Vagina (tissue), 2 donors: ENCODE data around the gene CLUH. TPM values are rescaled to one million over a fixed set of nuclear protein-coding genes. Genes with fewer than 3 reads are reported as not detected.

ENCODE experiments used
- DNase-seq, 2 donors: peaks; one replicate each; pipeline ENCODE4 v3.0.0-alpha.2; 2017; ENCODE audit errors: extremely low spot score in 2 of 2
- H3K27ac ChIP-seq: fragments of 200-600 bp; sonication (generic); one replicate; pipeline ENCODE4 v1.5.1; 2019
- H3K27me3 ChIP-seq: fragments of 200-600 bp; sonication (generic); one replicate; pipeline ENCODE4 v1.5.1; 2019
- H3K36me3 ChIP-seq, 2 donors: fragments of 200-600 bp; sonication (generic); one replicate each; pipeline ENCODE4 v1.5.1; 2017 to 2019
- H3K4me1 ChIP-seq: fragments of 200-600 bp; sonication (generic); one replicate; pipeline ENCODE4 v1.5.1; 2019
- H3K4me3 ChIP-seq, 2 donors: fragments of 200-600 bp; sonication (generic); 1 replicate in 1 of 2; 2 replicates in 1 of 2; pipeline ENCODE4 v1.5.1; 2016 to 2019
- H3K9me3 ChIP-seq: fragments of 200-600 bp; sonication (generic); one replicate; pipeline ENCODE4 v1.5.1; 2019
- POLR2A ChIP-seq, 2 donors: fragments of 450-650 bp; IDR thresholded peaks; one replicate each; pipeline ENCODE4 v1.6.1; 2017; ENCODE audit warnings: antibody characterized with exemption in 2 of 2, mild to moderate bottlenecking in 2 of 2, moderate library complexity in 2 of 2
- POLR2AphosphoS5 ChIP-seq, 2 donors: sonication (generic); formaldehyde crosslinking; IDR thresholded peaks; one replicate each; pipeline ENCODE4 v1.9.0; 2017; ENCODE audit warnings: antibody characterized with exemption in 2 of 2, mild to moderate bottlenecking in 2 of 2, low read depth in 1 of 2; ENCODE audit not compliant: insufficient read depth in 1 of 2
- intact Hi-C: fragments of 100-400 bp; cut with DNase I; formaldehyde crosslinking; loops from one replicate; pipeline ENCODE4 v1.15.1; 2023
- total RNA-seq: library from RNA; depleted of rRNA; stranded (reverse); fragments of >200 nt; gene quantifications from one replicate; pipeline ENCODE4 v1.2.3, GENCODE V29; 2016
- TF ChIP-seq, protein P1 (sequence below), 3 experiments: fragments of 450-650 bp in 2 of 3; fragments of 200-600 bp in 1 of 3; sonication (generic) in 1 of 3; IDR thresholded peaks; one replicate each; pipeline ENCODE4 v1.5.1; 2017 to 2019; ENCODE audit warnings: antibody characterized with exemption in 3 of 3, mild to moderate bottlenecking in 2 of 3, moderate library complexity in 2 of 3

Gene CLUH
- total RNA-seq, 1 donor from 2014 or later = 52.3 TPM

DNA sequence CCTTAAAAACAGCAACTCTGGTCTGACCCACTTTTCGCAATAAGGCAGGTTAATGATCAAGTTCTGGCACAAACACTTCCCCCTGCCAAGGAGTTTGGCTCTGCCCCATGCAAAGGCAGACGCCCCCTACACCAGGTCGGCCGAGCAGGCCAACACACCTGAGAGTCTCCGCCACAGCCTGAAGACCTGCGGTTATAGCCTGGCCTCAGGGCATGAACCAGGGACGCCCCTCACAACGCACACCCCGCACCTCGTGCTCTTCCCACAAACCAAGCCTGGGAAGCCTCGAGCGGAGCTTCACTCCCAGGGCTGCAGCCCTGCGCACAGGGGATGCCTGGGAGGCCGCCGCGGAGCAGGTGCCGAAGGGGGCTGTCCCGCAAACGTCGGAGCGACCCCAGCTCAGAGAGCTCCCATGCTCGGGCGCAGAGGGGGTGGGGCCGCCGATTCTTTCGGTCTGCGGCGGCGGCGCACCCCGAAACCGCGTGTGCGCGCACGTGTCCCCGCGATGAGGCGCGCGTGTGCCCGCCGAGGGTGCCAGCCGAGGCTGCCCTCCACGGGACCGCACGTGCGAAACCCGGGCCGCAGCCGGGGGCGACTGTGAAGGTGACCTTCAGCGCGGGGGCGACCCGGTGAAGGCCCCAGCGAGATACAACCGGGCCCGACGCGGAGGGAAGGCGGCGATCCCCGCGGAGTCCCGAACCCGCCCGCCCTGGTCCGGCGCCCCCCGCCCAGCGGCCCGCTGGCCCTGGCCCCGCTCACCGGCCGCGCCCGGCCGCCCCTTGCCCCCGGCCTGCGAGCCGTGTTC lies 559 bp downstream of the CLUH start:
- no peaks in the 10 kb centered on the region for H3K9me3 ChIP-seq
- TF ChIP-seq, protein P1, sequence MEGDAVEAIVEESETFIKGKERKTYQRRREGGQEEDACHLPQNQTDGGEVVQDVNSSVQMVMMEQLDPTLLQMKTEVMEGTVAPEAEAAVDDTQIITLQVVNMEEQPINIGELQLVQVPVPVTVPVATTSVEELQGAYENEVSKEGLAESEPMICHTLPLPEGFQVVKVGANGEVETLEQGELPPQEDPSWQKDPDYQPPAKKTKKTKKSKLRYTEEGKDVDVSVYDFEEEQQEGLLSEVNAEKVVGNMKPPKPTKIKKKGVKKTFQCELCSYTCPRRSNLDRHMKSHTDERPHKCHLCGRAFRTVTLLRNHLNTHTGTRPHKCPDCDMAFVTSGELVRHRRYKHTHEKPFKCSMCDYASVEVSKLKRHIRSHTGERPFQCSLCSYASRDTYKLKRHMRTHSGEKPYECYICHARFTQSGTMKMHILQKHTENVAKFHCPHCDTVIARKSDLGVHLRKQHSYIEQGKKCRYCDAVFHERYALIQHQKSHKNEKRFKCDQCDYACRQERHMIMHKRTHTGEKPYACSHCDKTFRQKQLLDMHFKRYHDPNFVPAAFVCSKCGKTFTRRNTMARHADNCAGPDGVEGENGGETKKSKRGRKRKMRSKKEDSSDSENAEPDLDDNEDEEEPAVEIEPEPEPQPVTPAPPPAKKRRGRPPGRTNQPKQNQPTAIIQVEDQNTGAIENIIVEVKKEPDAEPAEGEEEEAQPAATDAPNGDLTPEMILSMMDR (IDR thresholded peaks at IDR 0.05) = no peak
- TF ChIP-seq POLR2AphosphoS5 (IDR thresholded peaks at IDR 0.05; ENCODE audit: insufficient read depth in 1 of 2, low read depth in 1 of 2) (no peak), POLR2A (IDR thresholded peaks at IDR 0.05) (no peak)
- intact Hi-C loops = no loop called here
- peak overlapping the region; percentile 80 for H3K27ac ChIP-seq
- no peak for DNase-seq
- H3K36me3 ChIP-seq = no peaks in the 10 kb centered on the region
- no peaks in the 10 kb centered on the region for H3K27me3 ChIP-seq
- H3K4me3 ChIP-seq = peak overlapping the region; percentile 77 to 93
- peaks cover 59% of the 10 kb centered on the region for H3K4me1 ChIP-seq

DNA sequence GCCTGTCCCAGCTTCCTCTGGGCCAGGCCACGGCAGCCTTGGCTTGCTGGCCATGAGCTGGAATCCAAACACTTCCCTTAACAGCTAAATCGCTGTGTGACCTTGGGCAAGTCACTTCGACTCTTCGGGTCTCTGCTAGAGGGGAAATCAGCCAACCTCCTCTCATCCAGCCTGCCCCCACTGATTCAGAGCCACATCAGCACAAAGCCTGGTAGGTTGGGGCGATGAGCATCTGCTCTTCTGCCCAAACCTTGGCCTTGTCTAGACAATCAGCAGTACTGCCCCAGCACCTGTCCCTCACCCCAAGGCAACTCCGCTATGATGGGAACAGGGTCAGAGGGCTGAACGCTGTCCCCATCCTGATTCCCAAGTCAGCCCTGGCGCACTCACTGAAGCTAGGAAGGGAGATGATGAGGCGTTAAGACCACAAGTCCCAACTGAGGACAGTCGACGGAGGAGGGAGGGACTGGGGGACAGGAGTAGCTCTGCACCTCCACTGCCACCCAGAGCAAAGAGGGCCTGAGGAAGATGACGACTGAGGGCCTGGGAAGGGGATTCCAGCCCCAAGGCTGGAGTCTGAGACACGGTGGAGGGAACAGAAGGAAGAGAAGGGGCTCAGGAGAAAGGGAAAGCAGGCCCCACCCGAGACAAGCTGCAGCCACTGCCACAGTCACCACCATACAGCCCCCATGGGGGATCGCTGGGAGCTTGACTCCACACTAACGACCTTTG lies 1.3 kb downstream of the CLUH start:
- Histone ChIP-seq H3K4me3 (peak overlapping the region; percentile 77 to 93), H3K9me3 (no peaks in the 10 kb centered on the region), H3K27me3 (no peaks in the 10 kb centered on the region), H3K27ac (peak overlapping the region; percentile 80), H3K36me3 (no peaks in the 10 kb centered on the region), H3K4me1 (peaks cover 63% of the 10 kb centered on the region)
- intact Hi-C loops = no loop called here
- DNase-seq = no peak
- TF ChIP-seq, protein P1 (IDR thresholded peaks at IDR 0.05) = no peak
- TF ChIP-seq POLR2AphosphoS5 (IDR thresholded peaks at IDR 0.05; ENCODE audit: insufficient read depth in 1 of 2, low read depth in 1 of 2) = no peak
- no peak for TF ChIP-seq POLR2A (IDR thresholded peaks at IDR 0.05)

DNA sequence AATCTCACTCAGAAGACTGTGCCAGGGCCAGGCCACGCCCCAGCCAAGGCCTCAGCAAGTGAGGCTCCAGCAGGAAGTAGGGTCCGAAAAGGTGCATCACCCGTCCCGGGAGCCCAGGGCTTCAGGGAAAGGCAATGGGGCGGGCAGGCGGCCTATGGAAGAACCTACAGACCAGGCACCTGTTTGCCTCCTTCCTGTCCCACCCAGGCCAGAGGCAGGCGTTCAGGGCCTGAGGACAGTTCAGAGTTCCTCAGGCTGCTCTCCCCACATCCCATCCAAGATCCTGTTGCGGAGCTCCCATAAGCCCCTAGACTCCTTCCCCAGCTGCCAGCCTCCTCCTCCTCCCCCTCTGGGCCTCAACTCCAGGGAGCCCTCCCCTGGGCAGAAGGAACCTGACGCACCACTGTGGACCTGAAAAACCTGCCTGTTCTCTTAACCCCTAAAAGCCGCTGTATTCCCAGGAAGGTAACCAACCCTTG lies 2.3 kb downstream of the CLUH start:
- TF ChIP-seq POLR2AphosphoS5 (IDR thresholded peaks at IDR 0.05; ENCODE audit: insufficient read depth in 1 of 2, low read depth in 1 of 2) (no peak), POLR2A (IDR thresholded peaks at IDR 0.05) (no peak)
- TF ChIP-seq, protein P1 (IDR thresholded peaks at IDR 0.05) = no peak
- Histone ChIP-seq H3K9me3 (no peaks in the 10 kb centered on the region), H3K4me3 (peak overlapping the region in 1 of 2 donors; percentile 77), H3K27me3 (no peaks in the 10 kb centered on the region), H3K4me1 (peaks cover 63% of the 10 kb centered on the region), H3K36me3 (peaks cover 0 to under 1% of the 10 kb centered on the region in 2 donors), H3K27ac (peak overlapping the region; percentile 80)
- intact Hi-C loops = no loop called here
- no peak for DNase-seq

DNA sequence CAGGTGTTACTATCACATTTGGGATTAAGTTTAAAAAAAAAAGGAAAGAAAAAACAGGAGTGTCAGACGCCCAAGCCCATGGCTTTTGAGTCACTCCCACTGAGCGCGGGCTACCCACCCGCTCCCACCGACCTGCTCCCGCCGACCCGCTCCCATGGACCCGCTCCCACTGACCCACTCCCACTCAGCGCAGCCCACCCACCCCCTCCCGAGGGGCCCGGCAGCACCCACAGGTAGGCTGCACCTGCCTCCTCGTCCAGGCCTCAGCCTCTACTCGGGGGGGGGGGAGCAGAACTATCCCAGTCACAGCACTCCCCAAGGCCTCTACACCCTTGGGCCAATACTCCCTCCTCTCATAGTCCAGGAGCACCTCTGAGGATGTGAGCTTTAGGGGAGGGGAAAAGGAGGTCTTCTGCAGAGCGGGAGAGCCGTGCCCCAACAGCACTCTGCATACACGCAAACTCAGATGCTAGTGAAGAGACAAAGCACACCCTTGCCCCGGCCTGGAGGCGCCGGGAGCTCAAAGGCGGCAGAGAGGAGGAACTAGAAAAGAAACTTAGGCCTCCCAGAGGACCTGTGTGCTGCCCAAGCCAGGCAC lies 2.9 kb downstream of the CLUH start:
- H3K9me3 ChIP-seq = no peaks in the 10 kb centered on the region
- H3K36me3 ChIP-seq = peaks cover 0 to 6% of the 10 kb centered on the region in 2 donors
- H3K4me1 ChIP-seq = peaks cover 63% of the 10 kb centered on the region
- H3K27ac ChIP-seq = peak overlapping the region; percentile 80
- intact Hi-C loops = no loop called here
- TF ChIP-seq, protein P1 (IDR thresholded peaks at IDR 0.05) = no peak
- TF ChIP-seq POLR2A (IDR thresholded peaks at IDR 0.05) = no peak
- TF ChIP-seq POLR2AphosphoS5 (IDR thresholded peaks at IDR 0.05; ENCODE audit: insufficient read depth in 1 of 2, low read depth in 1 of 2) = no peak
- H3K27me3 ChIP-seq = no peaks in the 10 kb centered on the region
- peak overlapping the region in 1 of 2 donors; percentile 77 for H3K4me3 ChIP-seq
- DNase-seq = no peak
